Left lung (tissue), 10 donors: ENCODE results near the gene PPP6C. TPM values are rescaled to one million over a fixed set of nuclear protein-coding genes. Genes with fewer than 3 reads are reported as not detected.
A peak's percentile ranks its signal among the peaks of the same experiment; 100 is the strongest.
"Not testable (repeated sequence)": the region's sequence is repeated elsewhere in the genome, so short reads cannot be mapped to it uniquely, and the experiment has no call there.

Experiments
- ATAC-seq: fragments of 200-7000 bp; cut with Tn5 transposase; one replicate; pipeline ENCODE4 v1.9.1; 2020; ENCODE audit warnings: moderate library complexity
- DNase-seq, 4 donors: peaks; one replicate each; pipeline ENCODE4 v3.0.0-alpha.2; 2013 to 2020
- H3K27ac ChIP-seq, 2 donors: fragments of 200-600 bp; sonication (generic) in 1 of 2; one replicate each; pipeline versions ENCODE4 v1.5.0 to v1.8.0; 2020 to 2021
- H3K27me3 ChIP-seq, 2 donors: fragments of 200-600 bp; sonication (generic) in 1 of 2; one replicate each; pipeline versions ENCODE4 v1.5.0 to v1.8.0; 2020 to 2021
- H3K36me3 ChIP-seq, 2 donors: fragments of 200-600 bp; sonication (generic) in 1 of 2; one replicate each; pipeline versions ENCODE4 v1.5.0 to v1.8.0; 2020 to 2021
- H3K4me1 ChIP-seq, 2 donors: fragments of 200-600 bp; one replicate each; pipeline ENCODE4 v1.8.0; 2021
- H3K4me3 ChIP-seq, 2 donors: fragments of 200-600 bp; sonication (generic) in 1 of 2; one replicate each; pipeline versions ENCODE4 v1.5.0 to v1.8.0; 2020 to 2021; ENCODE audit warnings: mild to moderate bottlenecking in 1 of 2
- H3K9me3 ChIP-seq, 2 donors: fragments of 200-600 bp; sonication (generic) in 1 of 2; one replicate each; pipeline versions ENCODE4 v1.5.0 to v1.8.0; 2020 to 2021
- intact Hi-C, 2 donors: fragments of 100-400 bp; cut with DNase I; formaldehyde crosslinking; loops; one replicate each; pipeline versions ENCODE4 v1.11.2 to v1.14.2; 2022
- polyA plus RNA-seq, 6 donors: library from polyadenylated mRNA; unstranded; fragments of 120-200 nt; gene quantifications; one replicate each; pipeline ENCODE4 v1.2.1, GENCODE V29; 2013; ENCODE audit not compliant: insufficient read length in 6 of 6
- total RNA-seq, 2 donors: library from RNA; stranded (reverse); fragmentation: NEBNext Ultra II Directional; extraction: Animal tissue kit (Norgen Biotek cat#: 25700); gene quantifications; one replicate each; pipeline ENCODE4 v1.2.1, GENCODE V29; 2021
- TF ChIP-seq, protein P1 (sequence below), 2 donors: fragments of 200-600 bp; sonication (generic) in 1 of 2; IDR thresholded peaks; one replicate each; pipeline versions ENCODE4 v1.5.0 to v1.8.0; 2021; ENCODE audit warnings: antibody characterized with exemption in 2 of 2
- donor health status: DM: no; HTN: yes; CAD: no.
- donor health status: DM: no; HTN: no; CAD: no.

Gene PPP6C
- total and polyA plus RNA-seq, 8 donors, result 39.9 to 50.5 (median 45.9) TPM

DNA sequence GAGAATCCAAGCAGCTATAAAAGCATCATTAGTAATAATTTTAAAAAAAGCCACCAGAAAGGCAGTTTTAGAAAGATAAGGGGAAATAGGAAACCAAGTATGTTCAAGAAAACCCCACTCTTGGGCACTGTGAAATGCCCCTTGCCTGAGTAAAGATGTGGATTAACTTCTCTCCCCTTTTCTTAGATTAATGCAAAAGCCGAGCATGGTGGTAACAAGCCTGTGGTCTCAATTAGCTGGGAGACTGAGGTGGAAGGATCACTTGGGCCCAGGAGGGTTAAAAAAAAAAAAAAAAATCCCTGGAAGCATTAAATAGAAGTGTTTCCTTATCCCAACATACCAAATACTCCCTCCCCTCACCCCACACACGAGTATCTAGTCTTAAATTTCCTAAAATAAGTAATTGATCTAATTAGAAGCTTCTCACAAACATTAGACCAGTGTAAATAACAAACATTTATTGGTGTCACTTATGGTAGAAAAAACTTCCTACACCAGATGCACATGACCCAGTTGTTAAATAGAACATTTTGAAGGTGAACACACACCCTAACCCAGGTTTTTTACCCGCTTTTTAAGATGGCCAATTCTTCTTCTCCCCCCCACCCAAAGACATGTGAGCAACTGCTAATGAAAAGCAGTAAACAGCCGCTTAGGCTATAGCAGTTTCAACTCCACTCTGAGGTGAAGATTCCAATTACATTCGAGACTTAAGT lies 46.4 kb upstream of the PPP6C start:
- H3K4me1 ChIP-seq, result peaks cover 38 to 56% of the 10 kb centered on the region in 2 donors
- intact Hi-C loops, result no loop called here
- ATAC-seq (no peak), DNase-seq (no peak)
- H3K4me3 ChIP-seq, result peak overlapping the region in 1 of 2 donors; percentile 80
- H3K27ac ChIP-seq, result peak overlapping the region in 1 of 2 donors; percentile 2
- H3K27me3 ChIP-seq, result no peaks in the 10 kb centered on the region
- H3K9me3 ChIP-seq, result no peaks in the 10 kb centered on the region
- TF ChIP-seq, protein P1, sequence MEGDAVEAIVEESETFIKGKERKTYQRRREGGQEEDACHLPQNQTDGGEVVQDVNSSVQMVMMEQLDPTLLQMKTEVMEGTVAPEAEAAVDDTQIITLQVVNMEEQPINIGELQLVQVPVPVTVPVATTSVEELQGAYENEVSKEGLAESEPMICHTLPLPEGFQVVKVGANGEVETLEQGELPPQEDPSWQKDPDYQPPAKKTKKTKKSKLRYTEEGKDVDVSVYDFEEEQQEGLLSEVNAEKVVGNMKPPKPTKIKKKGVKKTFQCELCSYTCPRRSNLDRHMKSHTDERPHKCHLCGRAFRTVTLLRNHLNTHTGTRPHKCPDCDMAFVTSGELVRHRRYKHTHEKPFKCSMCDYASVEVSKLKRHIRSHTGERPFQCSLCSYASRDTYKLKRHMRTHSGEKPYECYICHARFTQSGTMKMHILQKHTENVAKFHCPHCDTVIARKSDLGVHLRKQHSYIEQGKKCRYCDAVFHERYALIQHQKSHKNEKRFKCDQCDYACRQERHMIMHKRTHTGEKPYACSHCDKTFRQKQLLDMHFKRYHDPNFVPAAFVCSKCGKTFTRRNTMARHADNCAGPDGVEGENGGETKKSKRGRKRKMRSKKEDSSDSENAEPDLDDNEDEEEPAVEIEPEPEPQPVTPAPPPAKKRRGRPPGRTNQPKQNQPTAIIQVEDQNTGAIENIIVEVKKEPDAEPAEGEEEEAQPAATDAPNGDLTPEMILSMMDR (IDR thresholded peaks at IDR 0.05), result no peak
- H3K36me3 ChIP-seq, result peaks cover 6 to 83% of the 10 kb centered on the region in 2 donors

DNA sequence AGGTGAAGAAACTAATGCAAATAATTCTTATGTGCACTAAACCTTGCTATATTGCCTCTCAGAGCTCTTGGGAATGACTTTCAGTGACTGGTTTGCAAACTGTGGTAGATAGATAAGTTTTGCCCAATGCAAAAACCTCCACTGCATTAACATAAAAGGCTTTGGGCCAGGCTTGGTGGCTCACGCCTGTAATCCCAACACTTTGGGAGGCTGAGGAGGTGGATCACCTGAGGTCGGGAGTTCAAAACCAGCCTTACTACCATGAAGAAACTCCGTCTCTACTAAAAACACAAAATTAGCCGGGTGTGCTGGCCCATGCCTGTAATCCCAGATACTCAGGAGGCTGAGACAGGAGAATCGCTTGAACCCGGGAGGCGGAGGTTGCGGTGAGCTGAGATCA lies 44.5 kb upstream of the PPP6C start:
- ATAC-seq, H3K9me3 ChIP-seq, H3K27me3 ChIP-seq, DNase-seq, intact Hi-C loops, H3K4me3 ChIP-seq: not testable (repeated sequence)
- H3K4me1 ChIP-seq, result peaks cover 34 to 50% of the 10 kb centered on the region in 2 donors
- peak overlapping the region in 1 of 2 donors; percentile 14 for H3K27ac ChIP-seq
- H3K36me3 ChIP-seq, result peaks cover 6 to 87% of the 10 kb centered on the region in 2 donors

GRCh38 chr9:125233678-125234077 lies 44.1 kb upstream of the PPP6C start:
- Histone ChIP-seq H3K9me3 (no peaks in the 10 kb centered on the region), H3K27me3 (no peaks in the 10 kb centered on the region), H3K27ac (peak overlapping the region in 1 of 2 donors; percentile 14), H3K36me3 (peaks cover 6 to 87% of the 10 kb centered on the region in 2 donors), H3K4me1 (peaks cover 30 to 46% of the 10 kb centered on the region in 2 donors), H3K4me3 (no peak overlapping the region)
- ATAC-seq (peak; percentile 70), DNase-seq (no peak)
- intact Hi-C loops, result no loop called here
- TF ChIP-seq, protein P1 (IDR thresholded peaks at IDR 0.05), result no peak

DNA sequence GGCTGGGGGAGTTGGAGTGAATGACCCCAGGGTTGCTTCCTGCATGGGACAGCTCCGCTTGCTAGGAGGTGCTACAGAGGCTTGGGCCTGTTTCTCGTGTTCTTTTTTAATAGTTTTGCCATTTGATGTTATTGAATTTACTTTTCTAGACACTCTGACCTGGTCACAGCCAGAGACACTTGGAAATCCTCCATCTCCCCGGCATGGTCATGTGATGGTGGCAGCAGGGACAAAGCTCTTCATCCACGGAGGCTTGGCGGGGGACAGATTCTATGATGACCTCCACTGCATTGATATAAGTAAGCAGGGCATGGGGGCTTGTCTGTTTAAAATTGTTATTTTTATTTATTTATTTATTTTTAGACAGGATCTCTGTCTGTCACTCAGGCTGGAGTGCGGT lies 38.2 kb upstream of the PPP6C start:
- ATAC-seq (no peak), DNase-seq (no peak)
- H3K27me3 ChIP-seq, result no peaks in the 10 kb centered on the region
- TF ChIP-seq, protein P1 (IDR thresholded peaks at IDR 0.05), result no peak
- intact Hi-C loops, result no loop called here
- no peaks in the 10 kb centered on the region for H3K9me3 ChIP-seq
- H3K4me1 ChIP-seq, result no peaks in the 10 kb centered on the region
- no peak overlapping the region for H3K4me3 ChIP-seq
- H3K27ac ChIP-seq, result no peak overlapping the region
- peaks cover 0 to 62% of the 10 kb centered on the region in 2 donors for H3K36me3 ChIP-seq

DNA sequence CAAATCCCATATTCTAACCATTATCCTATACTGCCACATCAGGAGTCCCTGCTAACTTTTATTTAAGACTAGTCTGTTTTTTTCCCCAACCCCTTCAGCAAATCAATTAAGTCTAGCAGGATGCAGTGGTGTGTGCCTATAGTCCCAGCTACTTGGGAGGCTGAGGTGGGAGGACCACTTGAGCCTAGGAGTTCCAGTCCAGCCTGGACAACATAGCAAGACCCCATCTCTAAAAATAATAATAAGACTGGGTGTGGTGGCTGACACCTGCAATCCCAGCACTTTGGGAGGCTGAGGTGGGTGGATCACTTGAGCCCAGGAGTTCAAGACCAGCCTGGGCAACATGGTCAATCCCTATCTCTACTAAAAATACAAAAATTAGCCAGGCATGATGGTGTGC lies 35.3 kb upstream of the PPP6C start:
- intact Hi-C loops, H3K9me3 ChIP-seq, DNase-seq, H3K27me3 ChIP-seq, H3K4me1 ChIP-seq, H3K27ac ChIP-seq, H3K4me3 ChIP-seq, ATAC-seq: not testable (repeated sequence)
- peaks cover 0 to 62% of the 10 kb centered on the region in 2 donors for H3K36me3 ChIP-seq

DNA sequence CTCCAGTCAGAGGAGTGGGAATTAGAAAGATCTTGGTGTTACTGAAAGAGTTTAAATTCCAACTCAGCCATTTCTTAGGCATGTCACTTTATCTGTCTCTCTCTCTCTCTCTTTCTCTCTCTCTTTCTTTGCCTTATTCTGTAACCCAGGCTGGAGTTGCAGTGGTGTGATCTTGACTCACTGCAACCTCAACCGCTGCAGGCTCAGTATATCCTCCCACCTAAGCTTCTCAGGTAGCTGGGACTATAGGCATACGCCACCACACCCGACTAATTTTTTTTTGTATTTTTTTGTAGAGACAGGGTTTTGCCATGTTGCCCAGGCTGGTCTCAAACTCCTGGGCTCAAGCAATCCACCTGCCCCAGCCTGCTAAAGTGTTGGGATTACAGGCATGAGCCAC lies 29.0 kb upstream of the PPP6C start:
- H3K27ac ChIP-seq, result no peak overlapping the region
- intact Hi-C loops, result no loop called here
- no peak for DNase-seq
- H3K27me3 ChIP-seq, result no peaks in the 10 kb centered on the region
- TF ChIP-seq, protein P1 (IDR thresholded peaks at IDR 0.05), result no peak
- no peak overlapping the region for H3K4me3 ChIP-seq
- ATAC-seq, result no peak
- peaks cover 0 to 53% of the 10 kb centered on the region in 2 donors for H3K36me3 ChIP-seq
- H3K9me3 ChIP-seq, result no peaks in the 10 kb centered on the region
- no peaks in the 10 kb centered on the region for H3K4me1 ChIP-seq
